HG03442 (cell line): ENCODE results near the gene PPP1R7.

Experiments
- ATAC-seq: cut with Tn5 transposase; IDR thresholded peaks from one replicate; pipeline ENCODE4 v1.9.1; 2021; ENCODE audit warnings: mild to moderate bottlenecking, moderate library complexity; ENCODE audit not compliant: unreplicated experiment

PPP1R7 gene

DNA sequence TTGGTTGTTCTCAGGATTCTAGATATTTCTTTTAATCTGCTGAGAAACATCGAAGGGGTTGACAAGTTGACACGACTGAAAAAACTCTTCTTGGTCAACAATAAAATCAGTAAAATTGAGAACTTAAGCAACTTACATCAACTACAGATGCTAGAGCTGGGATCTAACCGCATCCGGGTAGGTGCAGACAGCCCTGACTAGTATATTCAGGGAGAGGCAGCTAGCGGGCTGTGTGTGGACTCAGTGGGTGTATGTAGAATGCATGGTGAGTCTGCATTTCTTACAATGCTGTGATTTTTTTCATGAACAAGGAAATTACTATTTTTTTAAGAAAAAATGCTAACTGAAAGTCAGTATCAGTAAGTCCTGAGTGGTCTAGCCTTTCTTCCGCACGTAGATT, 10.1 kb downstream of the PPP1R7 start:
- no peak for ATAC-seq

DNA sequence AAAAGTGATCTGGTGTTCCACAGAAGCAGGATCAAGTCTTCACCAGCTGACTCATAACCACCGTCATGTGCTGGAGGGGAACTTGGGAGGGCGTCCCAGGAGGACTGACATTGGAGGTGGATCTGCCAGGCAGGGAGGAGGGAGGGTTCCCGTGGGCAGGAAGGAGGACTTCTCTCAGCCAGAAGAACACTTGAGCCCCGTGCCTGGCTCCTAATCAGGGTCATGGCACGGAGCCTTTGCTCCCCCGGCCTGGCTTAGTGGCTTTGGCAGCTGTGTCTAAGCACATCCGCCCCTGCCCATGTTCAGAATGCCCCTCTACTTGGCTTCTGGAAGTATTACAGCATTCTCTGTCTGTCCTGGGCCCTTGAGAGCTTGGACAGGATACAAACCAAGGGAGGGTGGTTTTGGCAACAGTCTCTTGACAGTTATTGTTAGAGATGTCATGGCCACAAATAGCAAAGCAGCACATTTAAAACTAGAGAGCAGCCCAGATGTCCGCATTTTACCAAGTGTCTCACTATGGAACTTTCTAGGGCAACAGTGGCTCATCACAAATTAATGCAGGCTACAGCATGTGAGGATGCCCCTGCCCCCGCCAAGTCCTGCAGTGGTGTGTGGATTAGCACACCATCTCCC, 11.5 kb downstream of the PPP1R7 start:
- no peak for ATAC-seq

DNA sequence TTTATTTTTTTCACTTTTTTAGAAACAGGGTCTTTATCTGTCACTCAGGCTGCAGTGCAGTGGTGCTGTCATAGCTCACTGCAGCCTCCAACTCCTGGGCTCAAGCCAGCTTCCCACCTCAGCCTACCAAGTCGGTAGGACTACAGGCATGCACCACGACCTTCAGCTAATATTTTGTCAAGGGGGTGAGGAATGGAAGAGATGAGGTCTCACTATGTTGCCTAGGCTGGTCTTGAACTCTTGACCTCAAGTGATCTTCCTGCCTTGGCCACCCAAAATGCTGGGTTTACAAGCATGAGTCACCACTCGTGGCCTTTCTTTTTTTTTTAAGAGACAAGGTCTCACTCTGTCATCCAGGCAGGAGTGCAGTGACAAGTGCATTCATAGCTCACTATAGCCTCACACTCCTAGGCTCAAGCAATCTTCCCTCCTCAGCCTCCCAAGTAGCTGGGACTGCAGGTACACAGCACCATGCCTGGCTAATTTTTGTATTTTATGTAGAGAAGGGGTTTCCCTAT, 13.4 kb downstream of the PPP1R7 start:
- ATAC-seq: no peak

DNA sequence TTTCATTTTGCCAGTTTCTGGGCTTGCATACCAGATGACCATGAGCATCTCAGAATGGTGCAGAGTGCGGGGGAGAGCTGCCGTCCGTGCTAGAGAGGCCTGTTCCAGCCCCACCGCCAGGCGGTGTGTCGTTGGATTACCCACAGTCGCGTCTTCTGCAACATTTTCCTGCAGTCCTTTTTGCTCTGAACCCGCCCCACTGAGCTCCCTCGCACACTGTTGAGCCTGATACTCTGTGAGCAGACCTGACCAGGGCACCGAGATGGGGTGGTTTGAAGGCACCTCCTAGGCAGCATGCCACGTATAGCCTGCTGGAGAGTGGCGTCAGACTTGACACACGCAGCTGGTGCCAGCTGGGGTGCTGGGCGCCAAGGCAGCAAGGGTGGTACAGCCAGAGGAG, 18.1 kb downstream of the PPP1R7 start:
- no peak for ATAC-seq

DNA sequence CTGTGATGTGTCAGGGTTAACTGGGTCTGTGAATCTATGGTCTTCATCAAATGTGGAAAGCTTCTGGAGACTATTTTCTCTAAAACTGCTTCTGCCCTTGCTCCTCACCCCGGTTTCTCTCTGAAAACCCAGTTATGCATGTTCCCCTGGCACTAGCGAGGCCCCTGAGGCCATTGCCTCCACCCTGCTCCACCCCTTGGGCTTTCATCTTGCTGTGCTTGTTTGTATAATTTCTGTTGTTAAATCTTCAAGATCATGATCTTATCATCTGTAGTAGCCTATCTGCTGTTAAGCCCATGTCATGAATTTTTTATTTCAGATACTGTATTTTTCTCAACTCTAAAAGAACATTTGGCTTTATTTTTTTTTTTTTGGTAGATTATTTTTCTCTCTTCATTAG, 23.3 kb downstream of the PPP1R7 start:
- no peak for ATAC-seq

DNA sequence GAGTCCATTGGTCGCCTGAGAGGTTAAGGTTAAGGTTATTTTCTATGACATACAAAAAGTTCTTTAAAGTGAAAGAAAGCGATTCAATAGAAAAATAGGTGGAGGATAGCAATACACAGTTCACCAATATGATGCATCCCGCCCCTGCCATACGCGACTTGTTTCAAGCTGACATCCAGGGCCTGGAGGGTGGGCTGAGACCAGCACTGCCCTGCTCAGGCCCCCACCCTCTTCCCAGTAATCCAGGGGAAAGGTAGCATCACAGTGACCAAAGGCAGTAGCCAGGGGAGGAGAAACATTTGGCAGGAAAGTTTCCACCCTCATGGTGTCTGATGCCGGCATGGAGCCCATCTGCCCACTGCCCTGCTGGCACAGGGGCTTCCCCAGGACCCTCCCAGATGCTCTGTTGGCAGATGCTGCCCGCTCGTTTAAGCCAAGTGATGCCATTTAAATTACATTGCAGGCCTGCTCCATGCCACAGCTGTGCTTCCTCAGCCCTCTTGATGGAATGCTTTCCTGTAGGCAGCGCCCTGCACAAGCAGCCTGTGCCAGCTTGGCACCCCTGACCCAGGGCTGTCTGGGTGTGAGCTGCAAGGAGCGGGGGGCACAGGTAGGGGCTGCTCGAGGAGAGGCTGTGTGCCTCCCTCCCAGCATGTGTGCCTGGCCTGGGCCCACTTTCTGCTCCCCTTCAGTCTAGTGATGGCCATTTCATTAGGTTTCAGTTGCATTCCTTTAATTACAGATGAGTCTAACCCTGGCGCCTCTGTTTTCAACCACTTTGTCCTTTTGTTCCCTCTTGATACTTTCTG, 27.5 kb downstream of the PPP1R7 start:
- no peak for ATAC-seq

DNA sequence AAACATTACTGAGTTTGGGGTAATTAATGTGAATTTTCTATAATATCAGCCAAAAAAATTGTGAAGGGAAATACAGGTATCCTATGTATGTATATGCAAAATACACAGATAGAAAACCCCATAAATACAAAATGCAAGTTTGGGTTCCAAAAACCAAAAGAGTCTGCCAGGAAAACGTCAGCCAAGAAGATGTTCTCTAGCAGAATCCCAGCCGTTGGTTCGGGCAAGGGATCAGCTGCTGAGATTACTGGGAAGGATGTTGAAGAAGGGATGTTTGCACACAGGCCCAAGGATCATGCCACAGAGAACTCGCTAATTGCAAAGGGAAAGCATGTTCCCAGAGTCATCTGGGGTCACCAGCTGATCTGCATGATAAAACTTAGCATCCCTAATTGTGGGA, 28.7 kb downstream of the PPP1R7 start:
- no peak for ATAC-seq

DNA sequence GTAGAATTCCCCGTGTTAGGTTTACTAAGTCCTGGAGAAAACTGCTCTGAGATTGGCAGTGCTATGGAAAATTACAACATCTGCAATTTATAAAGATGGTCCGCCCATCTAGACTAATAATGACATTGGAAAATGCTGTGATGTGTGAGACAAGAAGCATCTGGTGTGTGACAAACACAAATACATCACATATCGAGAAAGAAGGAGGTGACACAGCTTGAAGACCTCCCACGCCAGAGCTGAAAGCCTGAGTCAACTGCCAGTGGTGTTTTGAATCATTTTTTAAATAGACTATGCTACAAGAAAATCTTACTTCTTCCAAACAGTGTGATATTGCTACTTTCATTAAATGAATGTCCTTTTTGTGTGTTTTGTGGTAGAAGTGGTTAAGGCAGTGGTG, 29.6 kb downstream of the PPP1R7 start:
- no peak for ATAC-seq

DNA sequence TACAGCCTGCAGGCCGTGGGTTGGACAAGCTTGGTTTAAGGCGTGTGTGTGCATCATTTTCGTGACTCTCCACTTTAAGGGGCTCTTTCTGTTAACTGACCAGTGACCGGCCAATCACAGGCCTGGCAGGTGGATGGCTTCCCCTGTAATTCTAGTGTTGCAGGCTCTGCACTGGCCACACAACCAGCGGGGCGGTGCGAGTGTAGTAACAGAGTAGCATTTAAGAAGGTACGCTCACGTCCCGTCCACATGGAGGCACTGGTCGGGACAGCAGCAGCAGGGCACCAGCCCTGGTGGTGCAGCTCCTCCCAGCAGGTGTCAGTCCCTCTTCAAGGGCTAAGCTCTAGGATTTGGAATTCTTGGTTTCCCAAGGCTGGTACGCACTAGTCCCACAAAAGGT, 30.2 kb downstream of the PPP1R7 start:
- no peak for ATAC-seq

DNA sequence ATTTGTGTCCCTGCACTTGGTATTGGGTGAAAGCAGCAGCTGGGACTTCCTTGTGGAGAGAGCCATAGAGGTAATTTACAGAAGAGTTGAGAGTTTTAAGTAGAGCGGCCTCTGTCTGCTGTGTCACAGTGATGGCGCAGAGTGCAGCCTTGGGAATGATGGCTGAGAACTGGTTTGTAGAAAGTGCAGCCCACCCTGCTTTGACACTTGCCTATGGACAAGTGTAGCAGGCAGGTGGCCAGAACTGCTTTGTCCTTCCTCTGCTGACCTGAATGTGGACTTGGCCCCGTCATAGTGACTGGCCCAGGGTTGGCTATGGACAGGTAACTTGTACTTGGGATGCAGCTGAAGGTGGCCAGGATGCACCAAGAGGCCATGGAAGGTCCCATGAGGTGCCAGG, 31.9 kb downstream of the PPP1R7 start:
- ATAC-seq: no peak

DNA sequence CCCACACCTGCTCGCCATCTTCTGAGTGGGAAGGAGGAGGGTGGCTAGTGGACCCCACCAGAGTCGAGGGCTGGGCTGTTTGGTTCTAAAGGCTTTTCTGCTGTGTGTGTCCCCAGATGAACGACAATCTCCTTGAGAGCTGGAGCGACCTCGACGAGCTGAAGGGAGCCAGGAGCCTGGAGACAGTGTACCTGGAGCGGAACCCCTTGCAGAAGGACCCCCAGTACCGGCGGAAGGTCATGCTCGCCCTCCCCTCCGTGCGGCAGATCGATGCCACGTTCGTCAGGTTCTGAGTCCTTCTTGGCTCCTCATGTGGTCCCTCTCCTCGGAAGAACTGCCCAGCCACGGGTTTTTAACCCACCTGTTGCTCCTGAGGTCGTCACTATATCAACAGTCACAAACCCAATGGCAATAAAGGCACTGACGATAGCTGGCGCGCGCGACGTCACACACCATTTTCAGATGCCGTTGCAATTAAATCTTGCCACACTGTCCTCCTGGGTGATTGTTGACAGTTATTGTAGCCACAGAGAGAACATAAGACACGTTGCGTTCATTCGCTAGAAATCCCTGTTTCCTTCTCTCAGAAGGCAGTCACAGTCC, 32.4 kb downstream of the PPP1R7 start:
- no peak for ATAC-seq

DNA sequence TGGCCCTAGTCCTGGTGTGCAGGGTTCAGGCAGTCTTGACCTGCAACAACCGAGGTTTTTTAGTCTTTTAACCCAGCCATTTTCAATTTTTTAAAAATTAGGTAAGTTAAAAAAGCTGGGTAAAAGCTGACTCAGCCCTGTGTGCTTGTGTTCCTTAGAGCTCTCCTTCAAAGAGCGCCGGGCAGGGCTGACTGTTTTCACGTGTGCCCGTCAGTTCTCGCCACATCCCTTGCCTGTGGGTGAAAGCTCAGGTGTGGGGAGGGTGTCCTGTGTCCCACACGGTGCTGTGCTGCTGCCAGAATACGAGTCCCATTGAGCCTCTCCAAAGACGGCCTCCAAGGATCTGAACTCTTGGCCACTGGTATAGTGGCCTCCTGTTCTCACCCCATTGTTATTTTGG, 33.0 kb downstream of the PPP1R7 start:
- no peak for ATAC-seq

DNA sequence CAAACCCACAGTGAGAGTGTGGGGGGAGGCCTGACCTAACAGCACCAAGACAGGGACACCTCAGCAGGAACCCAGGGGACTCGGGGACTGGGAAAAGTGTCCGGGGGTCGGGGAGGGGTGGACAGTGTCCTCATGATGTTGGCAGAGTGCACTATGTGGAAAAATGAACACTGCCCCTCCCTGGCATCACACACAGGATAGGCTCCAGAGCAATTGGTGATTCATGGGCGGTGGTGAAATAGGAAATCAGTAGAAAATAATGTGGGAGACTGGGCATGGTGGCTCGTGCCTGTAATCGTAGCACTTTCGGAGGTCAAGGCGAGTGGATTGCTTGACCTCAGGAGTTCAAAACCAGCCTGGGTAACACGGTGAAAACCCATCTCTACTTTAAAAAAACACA, 34.6 kb downstream of the PPP1R7 start:
- ATAC-seq: no peak

DNA sequence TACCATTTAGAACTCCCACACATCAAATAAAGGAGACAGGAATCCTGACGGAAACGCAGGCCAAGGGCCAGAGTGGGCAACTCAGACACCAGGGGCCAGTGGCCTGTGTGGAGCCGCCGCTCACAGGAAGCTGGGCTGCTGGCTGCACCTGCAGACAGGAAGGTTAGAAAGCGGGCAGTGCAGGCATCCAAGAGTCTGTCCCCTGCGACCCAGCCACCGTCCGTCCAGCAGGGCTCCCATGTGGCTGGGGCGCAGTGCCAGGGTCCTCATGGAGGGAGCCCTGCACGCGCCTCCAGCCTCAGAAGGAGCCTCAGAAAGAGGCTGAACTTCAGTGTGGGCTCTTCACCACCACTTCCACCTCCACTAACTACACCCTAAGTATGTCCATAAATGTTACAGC, 35.7 kb downstream of the PPP1R7 start:
- no peak for ATAC-seq

DNA sequence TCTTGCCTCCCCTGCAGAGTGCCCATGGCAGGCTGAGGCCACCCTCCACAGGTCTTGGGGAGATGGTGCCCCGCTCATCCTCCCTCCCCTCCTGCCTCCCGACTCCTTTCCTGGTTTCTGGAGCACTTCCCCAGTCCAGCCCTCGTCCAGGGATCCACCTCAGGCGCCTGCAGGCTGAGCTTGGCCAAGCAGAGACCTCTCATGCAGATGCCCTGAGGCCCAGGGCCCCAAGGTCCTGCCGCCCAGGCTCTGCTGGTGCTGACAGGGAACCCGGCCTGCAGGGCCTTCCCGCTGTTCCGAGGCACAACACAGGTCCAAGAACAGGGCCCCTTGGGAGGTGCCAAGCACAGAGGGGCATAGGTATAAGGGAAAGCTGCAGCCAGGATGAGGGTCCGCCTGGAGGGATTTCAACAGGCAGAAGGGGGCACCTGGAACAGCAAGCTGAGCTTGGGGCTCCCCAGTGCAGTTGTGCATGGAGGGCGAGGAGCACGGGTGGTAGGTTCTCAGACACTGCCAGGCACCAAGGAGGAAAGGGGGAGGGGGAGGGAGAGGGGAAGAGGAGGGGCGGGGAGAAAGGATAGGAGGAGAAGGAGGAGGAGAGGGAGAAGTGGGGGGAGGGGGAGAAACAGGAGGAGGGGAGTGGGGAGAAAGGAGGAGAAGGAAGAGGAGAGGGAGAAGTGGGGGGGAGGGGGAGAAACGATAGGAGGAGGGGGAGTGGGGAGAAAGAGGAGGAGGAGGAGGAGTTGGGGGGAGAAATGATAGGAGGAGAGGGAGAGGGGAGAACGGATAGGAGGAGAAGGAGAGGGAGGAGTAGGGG, 37.0 kb downstream of the PPP1R7 start:
- ATAC-seq: no peak

DNA sequence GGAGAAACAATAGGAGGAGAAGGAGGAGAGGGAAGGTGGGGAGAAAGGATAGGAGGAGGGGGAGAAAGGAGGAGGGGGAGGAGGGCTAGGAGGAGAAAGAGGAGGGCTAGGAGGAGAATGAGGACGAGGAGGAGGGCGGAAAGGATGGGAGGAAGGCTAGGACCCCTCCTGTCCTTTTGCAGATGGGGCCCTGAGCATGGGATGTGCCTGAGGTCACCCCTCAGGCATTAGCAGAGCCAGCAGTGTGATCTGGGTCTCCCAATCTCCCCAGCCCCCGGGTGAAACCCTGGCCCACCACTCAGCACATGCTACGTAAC, 37.6 kb downstream of the PPP1R7 start:
- ATAC-seq: no peak

DNA sequence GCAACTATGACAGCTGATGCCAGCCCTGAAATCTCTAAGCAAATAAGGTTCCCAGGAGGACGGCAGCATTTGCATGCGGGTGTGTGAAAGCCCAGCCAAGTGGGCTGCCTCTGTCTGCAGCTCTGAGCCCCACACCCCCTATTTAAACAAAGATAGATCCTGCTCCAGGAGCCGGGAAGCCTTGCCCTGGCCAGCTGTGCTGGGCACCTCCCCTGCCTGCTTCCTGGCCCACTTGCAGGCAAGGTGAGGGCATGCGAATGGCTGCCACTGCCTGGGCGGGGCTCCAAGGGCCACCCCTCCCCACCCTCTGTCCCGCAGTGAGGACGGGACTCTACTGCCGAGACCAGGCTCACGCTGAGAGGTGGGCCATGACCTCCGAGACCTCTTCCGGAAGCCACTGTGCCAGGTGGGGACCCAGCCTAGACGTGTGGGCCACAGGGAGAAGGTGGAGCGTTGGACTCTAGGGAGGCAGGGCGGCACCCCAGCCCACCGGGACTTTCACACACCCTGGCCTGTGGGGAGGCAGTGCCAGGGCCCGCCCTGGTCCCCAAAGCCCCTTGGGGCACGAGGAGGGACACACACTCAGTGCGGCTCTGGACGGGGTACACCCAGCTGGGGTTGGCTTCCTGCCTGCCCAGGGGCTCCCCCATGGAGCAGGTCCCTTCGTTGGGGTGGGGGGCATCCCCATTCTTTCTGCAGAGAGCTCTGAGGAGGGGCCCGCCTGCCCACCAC, 38.3 kb downstream of the PPP1R7 start, which contains the start of gene ANO7:
ANO7 (plus strand) TSS at position 317 of the 732 bp plus-strand sequence. CDS start 1,387 bp downstream, outside the sequence.
- no peak for ATAC-seq

DNA sequence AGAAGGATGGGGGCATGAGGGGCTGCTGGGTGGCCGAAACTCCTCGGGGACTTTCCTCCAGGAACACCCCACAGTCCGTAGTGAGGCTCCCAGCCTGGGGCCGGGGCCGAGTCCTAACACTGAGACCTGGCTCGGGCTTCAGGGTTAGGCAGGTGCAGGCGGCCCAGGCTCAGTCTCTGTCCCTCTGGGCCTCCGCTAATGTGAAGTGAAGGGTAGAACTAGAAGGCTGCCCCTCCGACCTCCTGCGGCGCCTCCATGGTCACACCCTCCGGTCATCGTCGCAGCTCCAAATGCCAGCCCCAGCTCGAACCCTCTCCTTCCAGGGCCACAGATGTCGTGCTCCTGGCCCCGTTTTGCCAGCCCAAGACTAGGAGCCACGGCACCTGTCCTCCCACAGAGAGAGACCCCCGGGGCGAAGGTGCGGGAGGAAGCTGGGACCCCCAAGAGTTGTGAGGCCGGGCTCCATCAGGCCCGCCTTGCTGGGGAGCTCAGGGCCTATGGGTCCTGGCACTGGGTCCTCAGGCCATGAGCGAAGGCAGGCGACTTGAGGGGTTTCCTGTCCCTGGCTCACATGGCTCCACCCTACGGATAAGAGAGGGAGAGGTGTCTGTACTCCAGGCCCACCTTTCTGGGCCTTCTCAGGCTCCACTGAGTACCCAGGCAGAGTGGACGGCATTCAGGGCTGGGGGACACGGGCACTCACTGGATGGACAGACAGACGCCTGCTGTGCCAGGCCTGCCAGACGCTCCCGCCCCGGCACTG, 39.0 kb downstream of the PPP1R7 start:
- ATAC-seq: no peak

DNA sequence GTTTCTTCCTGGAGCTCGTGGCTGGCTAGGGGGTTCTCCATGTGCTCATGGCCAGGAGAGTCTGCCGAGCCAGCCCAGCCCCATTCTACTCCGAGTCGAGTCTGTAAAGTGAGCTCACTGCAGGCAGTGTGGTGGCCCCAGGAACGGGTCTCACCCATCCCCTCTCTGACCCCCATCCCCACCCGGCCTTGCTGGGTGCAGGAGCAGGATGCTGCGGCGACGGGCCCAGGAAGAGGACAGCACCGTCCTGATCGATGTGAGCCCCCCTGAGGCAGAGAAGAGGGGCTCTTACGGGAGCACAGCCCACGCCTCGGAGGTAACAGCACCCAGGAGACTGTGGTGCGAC, 39.6 kb downstream of the PPP1R7 start:
- ATAC-seq: no peak
